Astrocyte (in vitro differentiated cells and primary cell): Measurements from ENCODE around the gene PDXK. TPM values are rescaled to one million over a fixed set of nuclear protein-coding genes. Genes with fewer than 3 reads are reported as not detected.

Experiments used
- DNase-seq: peaks from one replicate; pipeline ENCODE4 v3.0.0-alpha.2; 2010; ENCODE audit warnings: low read depth
- FAIRE-seq: peaks from 2 replicates; lab custom pipeline; 2011; peaks lifted over from hg19 to GRCh38; lab: Jason Lieb, UNC
- H2AFZ ChIP-seq: 2 replicates; pipeline ENCODE4 v1.6.0; 2012; ENCODE audit warnings: low read depth, low read length, inconsistent platforms
- H3K27ac ChIP-seq: 2 replicates; pipeline ENCODE4 v1.5.1; 2011; ENCODE audit warnings: low read depth, low read length, inconsistent platforms
- H3K27me3 ChIP-seq: 2 replicates; pipeline ENCODE4 v1.6.0; 2011; ENCODE audit warnings: low read length, inconsistent platforms; ENCODE audit not compliant: insufficient read depth
- H3K36me3 ChIP-seq: 2 replicates; pipeline ENCODE4 v1.5.1; 2011; ENCODE audit warnings: low read length, inconsistent platforms; ENCODE audit not compliant: insufficient read depth
- H3K4me1 ChIP-seq: 2 replicates; pipeline ENCODE4 v1.5.1; 2011; ENCODE audit warnings: low read length, inconsistent platforms; ENCODE audit not compliant: insufficient read depth
- H3K4me2 ChIP-seq: 2 replicates; pipeline ENCODE4 v1.6.0; 2012; ENCODE audit warnings: low read length, inconsistent platforms
- H3K4me3 ChIP-seq: 2 replicates; pipeline ENCODE4 v1.5.1; 2011; ENCODE audit warnings: low read depth, mild to moderate bottlenecking, low read length, inconsistent platforms; ENCODE audit not compliant: insufficient read depth
- H3K79me2 ChIP-seq: 2 replicates; pipeline ENCODE4 v1.6.0; 2012; ENCODE audit warnings: mild to moderate bottlenecking, low read length, inconsistent platforms; ENCODE audit not compliant: insufficient read depth
- H3K9ac ChIP-seq: 2 replicates; pipeline ENCODE4 v1.6.0; 2012; ENCODE audit warnings: mild to moderate bottlenecking, low read length, inconsistent platforms
- H3K9me3 ChIP-seq: 2 replicates; pipeline ENCODE4 v1.5.1; 2012; ENCODE audit warnings: low read depth, mild to moderate bottlenecking, low read length, inconsistent platforms; ENCODE audit not compliant: insufficient read depth
- H4K20me1 ChIP-seq: 2 replicates; pipeline ENCODE4 v1.6.0; 2012; ENCODE audit warnings: low read length, inconsistent platforms; ENCODE audit not compliant: insufficient read depth
- H3K27ac Mint-ChIP-seq: one replicate; pipeline ENCODE4 v1.8.0; 2021; ENCODE audit warnings: mild to moderate bottlenecking, mixed read lengths; ENCODE audit not compliant: unreplicated experiment
- H3K27me3 Mint-ChIP-seq: one replicate; pipeline ENCODE4 v1.8.0; 2021; ENCODE audit warnings: low read depth, mixed read lengths; ENCODE audit not compliant: unreplicated experiment
- H3K36me3 Mint-ChIP-seq: one replicate; pipeline ENCODE4 v1.8.0; 2021; ENCODE audit warnings: low read depth, mixed read lengths; ENCODE audit not compliant: unreplicated experiment
- H3K4me1 Mint-ChIP-seq: one replicate; pipeline ENCODE4 v1.8.0; 2021; ENCODE audit warnings: low read depth, mixed read lengths; ENCODE audit not compliant: unreplicated experiment
- H3K4me3 Mint-ChIP-seq: one replicate; pipeline ENCODE4 v1.8.0; 2021; ENCODE audit warnings: mild to moderate bottlenecking, moderate library complexity, mixed read lengths; ENCODE audit not compliant: unreplicated experiment
- H3K9me3 Mint-ChIP-seq: one replicate; pipeline ENCODE4 v1.8.0; 2021; ENCODE audit warnings: mild to moderate bottlenecking, mixed read lengths; ENCODE audit not compliant: unreplicated experiment
- CTCF ChIP-seq: IDR thresholded peaks from 2 replicates; pipeline ENCODE4 v1.5.1; 2011; ENCODE audit warnings: low read depth, mild to moderate bottlenecking, inconsistent platforms, low read length, moderate library complexity; ENCODE audit not compliant: insufficient read depth
- EZH2 ChIP-seq: IDR thresholded peaks from 2 replicates; pipeline ENCODE4 v1.6.1; 2012; ENCODE audit warnings: mild to moderate bottlenecking, low read length, inconsistent platforms; ENCODE audit not compliant: insufficient read depth
- total RNA-seq: library from RNA; stranded (reverse); gene quantifications from 2 replicates; pipeline ENCODE4 v1.2.1, GENCODE V29; 2021

The PDXK gene
- total RNA-seq, 1 donor from 2014 or later, result 180 TPM

GRCh38 chr21:43734131-43734927 lies 15.4 kb downstream of the PDXK start:
- H3K27ac ChIP-seq, result no peak overlapping the region
- peaks cover 64% of the 10 kb centered on the region for H3K79me2 ChIP-seq
- H3K27ac Mint-ChIP-seq, result peak overlapping the region; percentile 34

DNA sequence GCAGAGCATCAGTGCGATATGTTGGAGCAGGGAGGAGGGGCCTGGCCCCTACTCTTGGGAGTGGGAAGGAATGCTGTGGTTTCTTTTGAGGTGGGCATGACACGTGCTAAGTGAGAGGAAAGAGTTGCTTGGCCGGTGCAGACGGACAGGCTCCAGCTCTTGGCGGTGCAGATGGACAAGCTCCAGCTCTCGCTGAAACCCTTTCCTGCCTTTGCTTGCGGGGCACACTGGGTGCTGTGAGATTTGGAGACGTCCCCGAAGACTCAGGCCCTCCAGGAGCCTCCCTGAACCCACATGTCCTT lies 15.9 kb downstream of the PDXK start:
- Histone ChIP-seq H3K36me3 (no peaks in the 10 kb centered on the region), H4K20me1 (peaks cover 91% of the 10 kb centered on the region), H3K9ac (peak overlapping the region; percentile 18), H3K4me1 (peaks cover 38% of the 10 kb centered on the region), H3K9me3 (peaks cover 4% of the 10 kb centered on the region), H2AFZ (no peak overlapping the region), H3K27ac (no peak overlapping the region), H3K4me2 (peak overlapping the region; percentile 73), H3K79me2 (peaks cover 59% of the 10 kb centered on the region), H3K4me3 (no peak overlapping the region), H3K27me3 (no peaks in the 10 kb centered on the region)
- H3K4me3 Mint-ChIP-seq, result no peak overlapping the region
- no peak for TF ChIP-seq EZH2
- TF ChIP-seq CTCF, result no peak
- peaks cover 40% of the 10 kb centered on the region for H3K4me1 Mint-ChIP-seq
- DNase-seq, result peak; percentile 81
- H3K9me3 Mint-ChIP-seq, result peaks cover 2% of the 10 kb centered on the region
- H3K36me3 Mint-ChIP-seq, result peaks cover 26% of the 10 kb centered on the region
- H3K27ac Mint-ChIP-seq, result no peak overlapping the region
- no peaks in the 10 kb centered on the region for H3K27me3 Mint-ChIP-seq
- no peak for FAIRE-seq

More at GRCh38 chr21:43734131-43734927, 15.4 kb downstream of the PDXK start:
- H3K4me3 Mint-ChIP-seq, result no peak overlapping the region
- H3K4me1 Mint-ChIP-seq, result peaks cover 43% of the 10 kb centered on the region
- Histone ChIP-seq H3K4me2 (peak overlapping the region; percentile 73), H3K27me3 (no peaks in the 10 kb centered on the region), H3K9ac (peak overlapping the region; percentile 18), H3K9me3 (peaks cover 4% of the 10 kb centered on the region), H3K36me3 (no peaks in the 10 kb centered on the region), H3K4me1 (peaks cover 43% of the 10 kb centered on the region), H4K20me1 (peaks cover 89% of the 10 kb centered on the region), H2AFZ (no peak overlapping the region), H3K4me3 (no peak overlapping the region)
- no peaks in the 10 kb centered on the region for H3K27me3 Mint-ChIP-seq
- no peak for TF ChIP-seq CTCF
- no peak for TF ChIP-seq EZH2
- H3K36me3 Mint-ChIP-seq, result peaks cover 25% of the 10 kb centered on the region
- FAIRE-seq, result no peak
- DNase-seq, result peak; percentile 19
- peaks cover 2% of the 10 kb centered on the region for H3K9me3 Mint-ChIP-seq
